Nucleus accumbens (tissue), 56 donors: ENCODE results near the gene OLIG1.

ENCODE experiments used
- DNase-seq, 56 donors: peaks; one replicate each; lab custom pipeline; 2025; lab: John Stamatoyannopoulos, UW

OLIG1 gene, protein sequence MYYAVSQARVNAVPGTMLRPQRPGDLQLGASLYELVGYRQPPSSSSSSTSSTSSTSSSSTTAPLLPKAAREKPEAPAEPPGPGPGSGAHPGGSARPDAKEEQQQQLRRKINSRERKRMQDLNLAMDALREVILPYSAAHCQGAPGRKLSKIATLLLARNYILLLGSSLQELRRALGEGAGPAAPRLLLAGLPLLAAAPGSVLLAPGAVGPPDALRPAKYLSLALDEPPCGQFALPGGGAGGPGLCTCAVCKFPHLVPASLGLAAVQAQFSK

DNA sequence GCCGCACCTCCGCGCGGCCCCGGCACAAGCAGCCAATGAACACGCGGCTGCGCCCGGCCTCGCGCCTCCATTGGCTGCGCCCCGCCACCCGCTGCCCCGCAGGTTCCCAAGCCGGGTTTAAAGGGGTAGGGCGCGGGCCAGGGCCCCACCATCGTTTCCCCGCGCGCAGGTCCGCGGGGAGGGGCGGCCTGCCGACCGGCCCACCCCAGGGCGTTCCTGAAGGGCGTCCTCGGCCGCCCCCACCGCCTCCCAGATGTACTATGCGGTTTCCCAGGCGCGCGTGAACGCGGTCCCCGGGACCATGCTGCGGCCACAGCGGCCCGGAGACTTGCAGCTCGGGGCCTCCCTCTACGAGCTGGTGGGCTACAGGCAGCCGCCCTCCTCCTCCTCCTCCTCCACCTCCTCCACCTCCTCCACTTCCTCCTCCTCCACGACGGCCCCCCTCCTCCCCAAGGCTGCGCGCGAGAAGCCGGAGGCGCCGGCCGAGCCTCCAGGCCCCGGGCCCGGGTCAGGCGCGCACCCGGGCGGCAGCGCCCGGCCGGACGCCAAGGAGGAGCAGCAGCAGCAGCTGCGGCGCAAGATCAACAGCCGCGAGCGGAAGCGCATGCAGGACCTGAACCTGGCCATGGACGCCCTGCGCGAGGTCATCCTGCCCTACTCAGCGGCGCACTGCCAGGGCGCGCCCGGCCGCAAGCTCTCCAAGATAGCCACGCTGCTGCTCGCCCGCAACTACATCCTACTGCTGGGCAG lies at the start of gene OLIG1:
Gene OLIG1, plus strand, starts transcription at position 148 of the 750 bp plus-strand sequence. Its CDS starts 106 bp downstream, at position 254.
- DNase-seq, result peak in 53 of 56 donors; percentile 15 to 87 (median 71)

DNA sequence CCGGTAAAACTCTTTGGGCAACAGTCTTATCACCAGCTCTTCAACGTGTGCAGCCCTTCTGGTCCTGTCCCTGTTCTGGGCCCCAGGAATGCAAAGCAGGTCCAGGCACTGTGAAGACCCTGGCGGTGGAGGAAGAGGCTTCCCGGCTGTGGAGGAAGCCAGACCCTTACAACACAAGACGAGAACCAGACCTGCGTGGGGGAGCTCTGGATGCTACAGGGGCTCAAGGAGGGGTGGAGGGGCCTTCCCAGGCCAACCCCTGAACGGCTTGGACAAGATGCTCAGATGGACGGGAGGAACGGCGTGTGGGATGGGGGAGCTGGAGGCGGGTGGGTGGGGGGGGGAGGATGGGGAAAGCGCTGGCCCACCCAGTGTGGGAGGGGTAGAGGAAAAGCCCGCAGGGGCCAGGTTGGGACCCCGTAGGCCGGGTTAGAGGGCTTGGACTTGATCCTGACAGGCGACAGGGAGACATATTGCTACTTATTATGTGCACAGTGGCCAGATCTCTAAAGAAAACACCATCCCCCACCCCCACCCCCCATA lies 49.3 kb upstream of the OLIG1 start:
- no peak for DNase-seq

DNA sequence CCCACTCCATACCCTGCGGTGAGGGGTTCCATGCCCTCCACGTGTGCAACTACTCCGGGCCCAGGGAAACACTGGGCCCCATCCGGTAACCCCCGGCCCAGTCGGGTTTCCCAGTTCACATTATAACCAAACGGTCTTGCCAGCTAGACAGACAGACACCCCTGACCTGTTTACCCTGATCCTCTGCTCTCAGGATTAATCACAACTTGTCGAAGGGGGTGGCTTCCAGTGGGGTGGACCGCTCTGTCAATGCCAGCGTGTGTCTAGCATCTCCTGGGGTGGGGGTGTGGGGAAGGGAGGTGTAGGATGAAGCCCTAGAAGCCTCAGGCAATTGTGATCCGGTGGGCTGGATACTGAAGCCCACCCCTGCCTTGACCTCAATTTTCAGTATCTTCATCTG lies 48.8 kb upstream of the OLIG1 start:
- no peak for DNase-seq

DNA sequence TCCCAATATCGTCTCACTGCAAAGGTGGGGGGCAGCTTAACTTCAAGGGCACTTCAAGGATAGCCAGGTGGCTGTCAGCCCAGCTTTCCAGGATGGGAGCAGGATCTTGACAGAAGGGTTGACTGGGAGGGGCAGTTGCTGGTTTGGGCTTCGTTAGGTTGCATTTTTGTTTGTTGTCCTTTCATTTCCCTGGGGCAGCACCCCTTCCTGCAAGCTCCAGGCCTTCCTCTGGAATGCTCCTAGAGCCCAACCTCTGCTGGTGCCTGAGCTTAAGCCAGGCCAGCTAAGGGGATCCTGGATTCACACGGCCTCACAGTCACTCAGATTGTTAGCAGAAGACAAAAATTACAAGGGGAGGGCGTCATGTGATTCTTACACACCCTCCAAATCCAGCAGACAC lies 48.3 kb upstream of the OLIG1 start:
- DNase-seq, result no peak

DNA sequence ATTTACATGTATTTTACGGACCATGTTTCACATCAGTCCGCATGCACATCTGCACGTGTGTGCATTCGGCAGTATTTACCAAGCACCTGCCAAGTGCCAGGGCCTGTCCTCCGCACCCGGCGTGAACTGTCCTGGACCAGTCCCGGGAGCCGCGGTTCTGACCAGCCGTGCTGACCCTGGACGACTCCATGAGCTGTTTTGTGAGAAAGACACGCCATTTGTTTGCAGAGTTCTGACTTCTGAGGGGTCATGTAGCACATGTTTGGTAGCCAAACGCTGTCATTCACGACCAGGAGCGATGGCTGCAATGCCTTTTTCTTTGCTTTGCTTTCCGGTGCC lies 47.5 kb upstream of the OLIG1 start:
- DNase-seq, result peak in 2 of 56 donors; percentile 46 to 62

DNA sequence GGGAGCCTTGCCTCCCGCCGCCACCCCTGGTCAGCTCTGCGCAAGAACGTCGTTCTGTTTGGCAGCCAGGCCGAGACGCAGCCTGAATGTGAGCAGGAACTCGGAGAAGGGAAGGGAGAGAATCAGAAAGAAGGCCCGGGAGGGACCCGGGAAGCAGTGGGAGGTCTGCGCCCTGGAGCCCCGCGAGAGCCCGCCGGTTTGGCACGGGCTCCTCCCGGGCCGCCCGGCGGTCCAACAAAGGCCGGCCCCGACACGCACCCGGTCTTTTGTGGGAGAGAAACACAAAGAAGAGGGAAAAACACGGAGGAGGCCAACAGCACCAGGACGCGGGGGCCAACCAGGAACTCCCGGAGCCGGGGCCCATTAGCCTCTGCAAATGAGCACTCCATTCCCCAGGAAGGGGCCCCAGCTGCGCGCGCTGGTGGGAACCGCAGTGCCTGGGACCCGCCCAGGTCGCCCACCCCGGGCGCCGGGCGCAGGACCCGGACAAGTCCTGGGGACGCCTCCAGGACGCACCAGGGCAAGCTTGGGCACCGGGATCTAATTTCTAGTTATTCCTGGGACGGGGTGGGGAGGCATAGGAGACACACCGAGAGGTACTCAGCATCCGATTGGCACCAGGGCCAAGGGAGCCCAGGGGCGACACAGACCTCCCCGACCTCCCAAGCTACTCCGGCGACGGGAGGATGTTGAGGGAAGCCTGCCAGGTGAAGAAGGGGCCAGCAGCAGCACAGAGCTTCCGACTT lies 46.9 kb upstream of the OLIG1 start:
- DNase-seq, result peak in 22 of 56 donors; percentile 13 to 74 (median 42)

DNA sequence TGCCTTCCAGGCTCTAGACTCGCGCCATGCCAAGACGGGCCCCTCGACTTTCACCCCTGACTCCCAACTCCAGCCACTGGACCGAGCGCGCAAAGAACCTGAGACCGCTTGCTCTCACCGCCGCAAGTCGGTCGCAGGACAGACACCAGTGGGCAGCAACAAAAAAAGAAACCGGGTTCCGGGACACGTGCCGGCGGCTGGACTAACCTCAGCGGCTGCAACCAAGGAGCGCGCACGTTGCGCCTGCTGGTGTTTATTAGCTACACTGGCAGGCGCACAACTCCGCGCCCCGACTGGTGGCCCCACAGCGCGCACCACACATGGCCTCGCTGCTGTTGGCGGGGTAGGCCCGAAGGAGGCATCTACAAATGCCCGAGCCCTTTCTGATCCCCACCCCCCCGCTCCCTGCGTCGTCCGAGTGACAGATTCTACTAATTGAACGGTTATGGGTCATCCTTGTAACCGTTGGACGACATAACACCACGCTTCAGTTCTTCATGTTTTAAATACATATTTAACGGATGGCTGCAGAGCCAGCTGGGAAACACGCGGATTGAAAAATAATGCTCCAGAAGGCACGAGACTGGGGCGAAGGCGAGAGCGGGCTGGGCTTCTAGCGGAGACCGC lies 46.3 kb upstream of the OLIG1 start:
- DNase-seq, result peak in 33 of 56 donors; percentile 11 to 68 (median 41)

DNA sequence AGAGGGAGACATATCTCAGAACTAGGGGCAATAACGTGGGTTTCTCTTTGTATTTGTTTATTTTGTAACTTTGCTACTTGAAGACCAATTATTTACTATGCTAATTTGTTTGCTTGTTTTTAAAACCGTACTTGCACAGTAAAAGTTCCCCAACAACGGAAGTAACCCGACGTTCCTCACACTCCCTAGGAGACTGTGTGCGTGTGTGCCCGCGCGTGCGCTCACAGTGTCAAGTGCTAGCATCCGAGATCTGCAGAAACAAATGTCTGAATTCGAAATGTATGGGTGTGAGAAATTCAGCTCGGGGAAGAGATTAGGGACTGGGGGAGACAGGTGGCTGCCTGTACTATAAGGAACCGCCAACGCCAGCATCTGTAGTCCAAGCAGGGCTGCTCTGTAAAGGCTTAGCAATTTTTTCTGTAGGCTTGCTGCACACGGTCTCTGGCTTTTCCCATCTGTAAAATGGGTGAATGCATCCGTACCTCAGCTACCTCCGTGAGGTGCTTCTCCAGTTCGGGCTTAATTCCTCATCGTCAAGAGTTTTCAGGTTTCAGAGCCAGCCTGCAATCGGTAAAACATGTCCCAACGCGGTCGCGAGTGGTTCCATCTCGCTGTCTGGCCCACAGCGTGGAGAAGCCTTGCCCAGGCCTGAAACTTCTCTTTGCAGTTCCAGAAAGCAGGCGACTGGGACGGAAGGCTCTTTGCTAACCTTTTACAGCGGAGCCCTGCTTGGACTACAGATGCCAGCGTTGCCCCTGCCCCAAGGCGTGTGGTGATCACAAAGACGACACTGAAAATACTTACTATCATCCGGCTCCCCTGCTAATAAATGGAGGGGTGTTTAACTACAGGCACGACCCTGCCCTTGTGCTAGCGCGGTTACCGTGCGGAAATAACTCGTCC lies 45.5 kb upstream of the OLIG1 start:
- DNase-seq, result peak in 1 of 56 donors; percentile 43

DNA sequence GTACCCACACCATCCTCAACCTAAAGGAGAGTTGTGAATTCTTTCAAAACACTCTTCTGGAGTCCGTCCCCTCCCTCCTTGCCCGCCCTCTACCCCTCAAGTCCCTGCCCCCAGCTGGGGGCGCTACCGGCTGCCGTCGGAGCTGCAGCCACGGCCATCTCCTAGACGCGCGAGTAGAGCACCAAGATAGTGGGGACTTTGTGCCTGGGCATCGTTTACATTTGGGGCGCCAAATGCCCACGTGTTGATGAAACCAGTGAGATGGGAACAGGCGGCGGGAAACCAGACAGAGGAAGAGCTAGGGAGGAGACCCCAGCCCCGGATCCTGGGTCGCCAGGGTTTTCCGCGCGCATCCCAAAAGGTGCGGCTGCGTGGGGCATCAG lies 44.8 kb upstream of the OLIG1 start:
- DNase-seq, result peak in 43 of 56 donors; percentile 17 to 84 (median 64)

DNA sequence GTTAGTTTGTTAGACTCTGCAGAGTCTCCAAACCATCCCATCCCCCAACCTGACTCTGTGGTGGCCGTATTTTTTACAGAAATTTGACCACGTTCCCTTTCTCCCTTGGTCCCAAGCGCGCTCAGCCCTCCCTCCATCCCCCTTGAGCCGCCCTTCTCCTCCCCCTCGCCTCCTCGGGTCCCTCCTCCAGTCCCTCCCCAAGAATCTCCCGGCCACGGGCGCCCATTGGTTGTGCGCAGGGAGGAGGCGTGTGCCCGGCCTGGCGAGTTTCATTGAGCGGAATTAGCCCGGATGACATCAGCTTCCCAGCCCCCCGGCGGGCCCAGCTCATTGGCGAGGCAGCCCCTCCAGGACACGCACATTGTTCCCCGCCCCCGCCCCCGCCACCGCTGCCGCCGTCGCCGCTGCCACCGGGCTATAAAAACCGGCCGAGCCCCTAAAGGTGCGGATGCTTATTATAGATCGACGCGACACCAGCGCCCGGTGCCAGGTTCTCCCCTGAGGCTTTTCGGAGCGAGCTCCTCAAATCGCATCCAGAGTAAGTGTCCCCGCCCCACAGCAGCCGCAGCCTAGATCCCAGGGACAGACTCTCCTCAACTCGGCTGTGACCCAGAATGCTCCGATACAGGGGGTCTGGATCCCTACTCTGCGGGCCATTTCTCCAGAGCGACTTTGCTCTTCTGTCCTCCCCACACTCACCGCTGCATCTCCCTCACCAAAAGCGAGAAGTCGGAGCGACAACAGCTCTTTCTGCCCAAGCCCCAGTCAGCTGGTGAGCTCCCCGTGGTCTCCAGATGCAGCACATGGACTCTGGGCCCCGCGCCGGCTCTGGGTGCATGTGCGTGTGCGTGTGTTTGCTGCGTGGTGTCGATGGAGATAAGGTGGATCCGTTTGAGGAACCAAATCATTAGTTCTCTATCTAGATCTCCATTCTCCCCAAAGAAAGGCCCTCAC lies 44.2 kb upstream of the OLIG1 start, which contains the start of gene OLIG2:
Gene OLIG2, plus strand, starts transcription at position 447 of the 954 bp plus-strand sequence. CDS start 928 bp downstream, outside the sequence.
- peak; percentile 45 to 98 (median 94) for DNase-seq

DNA sequence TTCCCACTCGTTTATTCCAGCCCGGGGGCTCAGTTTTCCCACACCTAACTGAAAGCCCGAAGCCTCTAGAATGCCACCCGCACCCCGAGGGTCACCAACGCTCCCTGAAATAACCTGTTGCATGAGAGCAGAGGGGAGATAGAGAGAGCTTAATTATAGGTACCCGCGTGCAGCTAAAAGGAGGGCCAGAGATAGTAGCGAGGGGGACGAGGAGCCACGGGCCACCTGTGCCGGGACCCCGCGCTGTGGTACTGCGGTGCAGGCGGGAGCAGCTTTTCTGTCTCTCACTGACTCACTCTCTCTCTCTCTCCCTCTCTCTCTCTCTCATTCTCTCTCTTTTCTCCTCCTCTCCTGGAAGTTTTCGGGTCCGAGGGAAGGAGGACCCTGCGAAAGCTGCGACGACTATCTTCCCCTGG lies 43.5 kb upstream of the OLIG1 start:
- DNase-seq, result peak in 2 of 56 donors; percentile 51 to 60

DNA sequence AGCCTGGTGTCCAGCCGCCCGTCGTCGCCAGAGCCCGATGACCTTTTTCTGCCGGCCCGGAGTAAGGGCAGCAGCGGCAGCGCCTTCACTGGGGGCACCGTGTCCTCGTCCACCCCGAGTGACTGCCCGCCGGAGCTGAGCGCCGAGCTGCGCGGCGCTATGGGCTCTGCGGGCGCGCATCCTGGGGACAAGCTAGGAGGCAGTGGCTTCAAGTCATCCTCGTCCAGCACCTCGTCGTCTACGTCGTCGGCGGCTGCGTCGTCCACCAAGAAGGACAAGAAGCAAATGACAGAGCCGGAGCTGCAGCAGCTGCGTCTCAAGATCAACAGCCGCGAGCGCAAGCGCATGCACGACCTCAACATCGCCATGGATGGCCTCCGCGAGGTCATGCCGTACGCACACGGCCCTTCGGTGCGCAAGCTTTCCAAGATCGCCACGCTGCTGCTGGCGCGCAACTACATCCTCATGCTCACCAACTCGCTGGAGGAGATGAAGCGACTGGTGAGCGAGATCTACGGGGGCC lies 43.0 kb upstream of the OLIG1 start:
- peak in 12 of 56 donors; percentile 14 to 56 (median 33) for DNase-seq

DNA sequence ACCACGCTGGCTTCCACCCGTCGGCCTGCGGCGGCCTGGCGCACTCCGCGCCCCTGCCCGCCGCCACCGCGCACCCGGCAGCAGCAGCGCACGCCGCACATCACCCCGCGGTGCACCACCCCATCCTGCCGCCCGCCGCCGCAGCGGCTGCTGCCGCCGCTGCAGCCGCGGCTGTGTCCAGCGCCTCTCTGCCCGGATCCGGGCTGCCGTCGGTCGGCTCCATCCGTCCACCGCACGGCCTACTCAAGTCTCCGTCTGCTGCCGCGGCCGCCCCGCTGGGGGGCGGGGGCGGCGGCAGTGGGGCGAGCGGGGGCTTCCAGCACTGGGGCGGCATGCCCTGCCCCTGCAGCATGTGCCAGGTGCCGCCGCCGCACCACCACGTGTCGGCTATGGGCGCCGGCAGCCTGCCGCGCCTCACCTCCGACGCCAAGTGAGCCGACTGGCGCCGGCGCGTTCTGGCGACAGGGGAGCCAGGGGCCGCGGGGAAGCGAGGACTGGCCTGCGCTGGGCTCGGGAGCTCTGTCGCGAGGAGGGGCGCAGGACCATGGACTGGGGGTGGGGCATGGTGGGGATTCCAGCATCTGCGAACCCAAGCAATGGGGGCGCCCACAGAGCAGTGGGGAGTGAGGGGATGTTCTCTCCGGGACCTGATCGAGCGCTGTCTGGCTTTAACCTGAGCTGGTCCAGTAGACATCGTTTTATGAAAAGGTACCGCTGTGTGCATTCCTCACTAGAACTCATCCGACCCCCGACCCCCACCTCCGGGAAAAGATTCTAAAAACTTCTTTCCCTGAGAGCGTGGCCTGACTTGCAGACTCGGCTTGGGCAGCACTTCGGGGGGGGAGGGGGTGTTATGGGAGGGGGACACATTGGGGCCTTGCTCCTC lies 42.3 kb upstream of the OLIG1 start:
- DNase-seq, result peak in 2 of 56 donors; percentile 24 to 27

DNA sequence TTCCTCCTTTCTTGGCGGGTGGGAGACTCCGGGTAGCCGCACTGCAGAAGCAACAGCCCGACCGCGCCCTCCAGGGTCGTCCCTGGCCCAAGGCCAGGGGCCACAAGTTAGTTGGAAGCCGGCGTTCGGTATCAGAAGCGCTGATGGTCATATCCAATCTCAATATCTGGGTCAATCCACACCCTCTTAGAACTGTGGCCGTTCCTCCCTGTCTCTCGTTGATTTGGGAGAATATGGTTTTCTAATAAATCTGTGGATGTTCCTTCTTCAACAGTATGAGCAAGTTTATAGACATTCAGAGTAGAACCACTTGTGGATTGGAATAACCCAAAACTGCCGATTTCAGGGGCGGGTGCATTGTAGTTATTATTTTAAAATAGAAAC lies 41.7 kb upstream of the OLIG1 start:
- peak in 1 of 56 donors; percentile 30 for DNase-seq

DNA sequence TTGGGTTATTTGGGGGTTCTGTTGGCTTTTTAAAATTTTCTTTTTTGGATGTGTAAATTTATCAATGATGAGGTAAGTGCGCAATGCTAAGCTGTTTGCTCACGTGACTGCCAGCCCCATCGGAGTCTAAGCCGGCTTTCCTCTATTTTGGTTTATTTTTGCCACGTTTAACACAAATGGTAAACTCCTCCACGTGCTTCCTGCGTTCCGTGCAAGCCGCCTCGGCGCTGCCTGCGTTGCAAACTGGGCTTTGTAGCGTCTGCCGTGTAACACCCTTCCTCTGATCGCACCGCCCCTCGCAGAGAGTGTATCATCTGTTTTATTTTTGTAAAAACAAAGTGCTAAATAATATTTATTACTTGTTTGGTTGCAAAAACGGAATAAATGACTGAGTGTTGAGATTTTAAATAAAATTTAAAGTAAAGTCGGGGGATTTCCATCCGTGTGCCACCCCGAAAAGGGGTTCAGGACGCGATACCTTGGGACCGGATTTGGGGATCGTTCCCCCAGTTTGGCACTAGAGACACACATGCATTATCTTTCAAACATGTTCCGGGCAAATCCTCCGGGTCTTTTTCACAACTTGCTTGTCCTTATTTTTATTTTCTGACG lies 41.1 kb upstream of the OLIG1 start:
- peak in 10 of 56 donors; percentile 11 to 38 (median 22) for DNase-seq

DNA sequence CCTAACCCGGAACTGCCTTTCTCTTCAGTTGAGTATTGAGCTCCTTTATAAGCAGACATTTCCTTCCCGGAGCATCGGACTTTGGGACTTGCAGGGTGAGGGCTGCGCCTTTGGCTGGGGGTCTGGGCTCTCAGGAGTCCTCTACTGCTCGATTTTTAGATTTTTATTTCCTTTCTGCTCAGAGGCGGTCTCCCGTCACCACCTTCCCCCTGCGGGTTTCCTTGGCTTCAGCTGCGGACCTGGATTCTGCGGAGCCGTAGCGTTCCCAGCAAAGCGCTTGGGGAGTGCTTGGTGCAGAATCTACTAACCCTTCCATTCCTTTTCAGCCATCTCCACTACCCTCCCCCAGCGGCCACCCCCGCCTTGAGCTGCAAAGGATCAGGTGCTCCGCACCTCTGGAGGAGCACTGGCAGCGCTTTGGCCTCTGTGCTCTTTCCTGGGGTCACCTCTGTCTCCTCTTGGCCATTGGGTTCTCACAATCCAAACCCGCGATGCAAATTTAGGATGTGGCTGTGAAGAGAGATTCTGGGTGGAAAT lies 40.5 kb upstream of the OLIG1 start:
- peak in 9 of 56 donors; percentile 11 to 44 (median 21) for DNase-seq
